GDM1 (cell line): ENCODE results near the gene CASP7.
"Not testable (repeated sequence)": the region's sequence is repeated elsewhere in the genome, so short reads cannot be mapped to it uniquely, and the experiment has no call there.

Experiments used
- DNase-seq: peaks from one replicate; lab custom pipeline; 2025; lab: John Stamatoyannopoulos, UW

CASP7 gene

DNA sequence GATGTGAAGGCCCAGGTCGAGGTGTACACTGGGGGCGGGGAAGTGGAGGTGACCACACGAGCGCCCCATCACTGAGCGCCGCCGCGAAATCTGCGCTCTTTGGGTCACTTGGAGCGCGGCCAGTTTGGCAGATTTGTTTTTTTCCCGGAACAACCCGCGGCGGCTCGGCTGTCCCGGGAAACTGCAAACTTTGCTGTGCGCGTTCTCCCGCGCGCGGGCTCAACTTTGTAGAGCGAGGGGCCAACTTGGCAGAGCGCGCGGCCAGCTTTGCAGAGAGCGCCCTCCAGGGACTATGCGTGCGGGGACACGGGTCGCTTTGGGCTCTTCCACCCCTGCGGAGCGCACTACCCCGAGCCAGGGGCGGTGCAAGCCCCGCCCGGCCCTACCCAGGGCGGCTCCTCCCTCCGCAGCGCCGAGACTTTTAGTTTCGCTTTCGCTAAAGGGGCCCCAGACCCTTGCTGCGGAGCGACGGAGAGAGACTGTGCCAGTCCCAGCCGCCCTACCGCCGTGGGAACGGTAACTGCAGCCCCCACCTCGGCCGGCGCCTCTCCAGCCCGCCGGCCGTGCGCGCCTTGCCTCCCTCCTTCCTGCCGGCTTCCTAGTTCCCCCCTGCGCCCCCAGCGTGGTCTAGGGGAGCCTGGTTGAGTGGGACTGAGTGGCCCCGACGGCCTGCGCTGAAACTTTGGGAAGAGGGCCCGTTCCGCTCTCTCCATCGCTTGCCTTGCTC, at the start of gene CASP7:
TSS of gene CASP7 (plus strand) at position 450 of the 727 bp plus-strand sequence. CDS start 17,582 bp downstream, outside the sequence.
- DNase-seq: peak; percentile 77

DNA sequence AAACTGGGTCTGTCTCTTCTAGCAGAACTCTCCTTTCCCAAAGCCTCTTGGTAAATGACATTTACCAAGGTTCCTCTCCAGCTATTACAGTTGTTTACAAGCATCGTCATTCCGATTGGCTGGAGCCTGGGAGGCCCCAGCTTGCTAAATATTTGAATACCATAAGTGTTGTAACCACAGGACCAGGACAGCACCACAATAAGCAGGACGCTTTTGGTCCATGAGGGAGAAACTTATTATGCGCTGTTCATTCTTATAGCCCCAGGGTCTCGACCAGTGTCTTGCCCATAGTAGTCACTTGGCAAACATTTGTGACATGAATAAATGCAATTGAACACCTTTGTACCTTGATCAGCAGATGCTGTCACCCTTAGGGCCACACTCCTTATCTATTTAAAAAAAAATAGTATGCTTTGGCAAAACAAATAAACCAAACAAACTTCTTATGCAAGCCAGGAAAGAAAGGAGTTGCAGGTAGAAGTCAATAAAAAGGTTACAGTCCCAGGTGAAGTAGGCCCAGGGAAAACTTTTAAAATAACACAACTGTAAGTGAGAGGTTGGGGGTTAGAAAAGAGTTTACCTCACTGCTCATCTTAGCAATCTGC, 48.7 kb upstream of the CASP7 start:
- no peak for DNase-seq

DNA sequence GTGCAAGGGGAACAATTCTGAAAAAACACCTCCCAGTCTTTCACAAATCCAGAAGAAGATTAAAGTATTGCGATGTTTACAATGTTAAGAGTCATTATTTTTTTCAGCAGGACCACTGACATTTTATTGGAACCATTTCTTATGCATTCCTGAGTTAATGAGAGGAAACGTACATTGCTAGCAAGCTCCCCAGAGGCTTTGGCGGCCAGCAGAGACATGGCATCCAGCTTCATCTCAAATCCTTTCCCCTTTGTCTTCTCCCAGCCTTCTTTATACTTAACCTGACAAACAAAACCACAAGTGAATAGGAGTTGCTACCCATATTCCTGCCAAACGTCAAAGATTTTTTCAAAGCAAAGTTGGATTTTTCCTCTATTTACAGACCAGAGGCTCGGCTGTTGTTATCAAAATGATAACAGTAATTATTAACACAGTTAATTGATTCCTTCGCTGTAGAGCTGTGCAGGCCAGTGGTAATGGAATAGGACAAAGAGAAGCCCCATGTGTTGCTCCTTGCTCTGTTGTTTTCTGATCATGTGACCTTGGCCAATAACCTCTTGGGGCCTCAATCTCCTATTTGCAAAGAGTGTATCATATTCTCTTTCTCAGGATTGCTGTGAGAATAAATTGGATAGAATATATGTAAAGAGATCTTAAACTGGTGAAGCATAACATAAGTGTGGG, 47.9 kb upstream of the CASP7 start:
- no peak for DNase-seq

DNA sequence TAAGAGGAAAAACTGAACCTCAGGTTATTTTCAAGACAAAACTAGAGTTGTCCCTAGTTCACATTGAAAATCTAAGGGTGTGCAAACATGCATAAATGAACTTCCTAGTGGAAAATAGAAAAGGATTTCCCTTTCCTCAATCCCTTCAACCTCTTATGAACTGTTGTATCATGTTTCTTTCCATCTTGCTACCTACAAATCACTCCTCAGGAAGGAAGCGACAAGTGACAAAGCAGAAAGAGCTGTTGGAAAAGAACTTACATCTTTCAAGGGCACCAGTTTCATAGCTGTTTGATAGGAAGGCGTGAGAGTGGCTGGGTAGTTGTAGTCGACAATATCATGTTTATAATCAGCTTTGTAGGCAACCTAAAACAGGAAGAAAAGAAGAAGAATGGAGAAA, 39.7 kb upstream of the CASP7 start:
- DNase-seq: no peak

DNA sequence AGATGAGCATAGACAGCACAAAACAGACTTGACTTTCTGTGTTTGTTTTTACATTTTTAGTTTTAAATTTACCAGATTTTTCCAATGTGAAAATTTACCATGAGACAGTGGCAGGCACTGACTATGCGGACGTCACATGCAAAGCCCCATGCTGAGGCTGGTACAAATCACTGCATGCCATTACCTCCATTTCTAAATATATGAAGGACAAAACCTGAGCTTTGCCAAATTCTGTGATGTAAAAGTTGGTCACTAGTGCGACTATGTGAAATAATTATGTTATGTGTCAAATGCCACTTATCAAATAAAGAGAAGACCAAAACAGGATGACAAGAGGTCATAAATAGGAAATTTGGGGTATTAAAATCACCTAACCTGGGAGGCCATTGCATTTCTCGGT, 38.0 kb upstream of the CASP7 start:
- DNase-seq: no peak

DNA sequence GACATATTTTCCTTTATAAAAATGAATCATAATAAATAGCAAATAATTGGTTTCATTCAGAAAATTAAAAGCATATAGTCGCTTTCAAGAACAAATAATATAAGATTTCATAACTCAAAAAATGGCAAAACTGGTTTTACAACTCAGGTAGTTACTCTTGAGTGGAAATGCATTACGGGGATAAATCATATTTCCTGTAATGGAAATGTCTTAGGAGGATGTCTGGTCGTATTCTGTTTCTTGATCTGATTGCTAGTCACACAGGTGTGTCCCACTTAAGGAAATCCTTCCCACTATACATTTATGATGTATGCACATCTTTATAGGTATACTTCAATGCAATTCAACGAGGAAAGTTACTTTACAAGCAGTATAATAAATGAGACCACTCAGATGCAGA, 36.5 kb upstream of the CASP7 start:
- DNase-seq: no peak

DNA sequence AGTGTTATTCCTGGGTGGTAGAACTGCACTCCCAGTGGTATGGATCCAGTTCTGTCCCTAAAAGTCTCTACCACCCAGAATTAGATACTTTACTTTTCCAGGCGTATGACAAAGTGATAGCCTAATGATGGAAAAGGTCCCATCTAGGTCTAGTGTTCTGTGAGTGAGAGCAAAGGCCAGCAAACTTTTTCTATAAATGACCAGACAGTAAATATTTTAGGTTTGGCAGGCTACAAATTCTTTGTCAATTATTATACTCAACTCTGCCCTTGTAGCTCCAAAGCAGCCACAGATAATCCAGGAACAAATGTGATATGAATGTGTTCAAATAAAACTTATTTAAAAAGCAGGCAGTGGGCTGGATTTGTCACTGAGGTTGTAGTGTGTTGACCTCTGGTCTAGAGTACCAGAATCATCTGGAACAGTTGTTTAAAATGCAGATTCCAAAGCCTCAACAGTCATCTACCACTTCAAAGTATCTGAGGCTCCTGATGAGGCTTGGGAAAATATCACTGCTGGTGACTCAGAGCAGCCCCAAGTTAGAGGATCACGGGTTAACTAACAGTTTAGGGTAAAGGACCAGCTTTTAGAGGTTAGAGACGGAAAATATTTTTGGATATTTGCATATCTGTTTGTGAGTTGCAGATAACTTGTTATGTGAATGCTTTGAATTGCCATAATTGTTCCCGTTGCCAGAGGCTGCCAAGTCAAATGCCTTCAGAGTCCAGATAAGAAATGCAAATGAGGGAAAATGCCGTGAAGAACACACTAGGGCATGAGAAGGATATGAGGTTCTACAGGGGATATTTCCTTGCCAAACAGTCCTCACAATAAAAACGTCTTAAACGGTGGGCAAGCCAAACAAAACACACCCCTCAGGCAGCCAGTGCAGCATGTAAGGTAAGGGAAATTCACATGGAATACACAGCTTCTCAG, 35.3 kb upstream of the CASP7 start:
- no peak for DNase-seq

DNA sequence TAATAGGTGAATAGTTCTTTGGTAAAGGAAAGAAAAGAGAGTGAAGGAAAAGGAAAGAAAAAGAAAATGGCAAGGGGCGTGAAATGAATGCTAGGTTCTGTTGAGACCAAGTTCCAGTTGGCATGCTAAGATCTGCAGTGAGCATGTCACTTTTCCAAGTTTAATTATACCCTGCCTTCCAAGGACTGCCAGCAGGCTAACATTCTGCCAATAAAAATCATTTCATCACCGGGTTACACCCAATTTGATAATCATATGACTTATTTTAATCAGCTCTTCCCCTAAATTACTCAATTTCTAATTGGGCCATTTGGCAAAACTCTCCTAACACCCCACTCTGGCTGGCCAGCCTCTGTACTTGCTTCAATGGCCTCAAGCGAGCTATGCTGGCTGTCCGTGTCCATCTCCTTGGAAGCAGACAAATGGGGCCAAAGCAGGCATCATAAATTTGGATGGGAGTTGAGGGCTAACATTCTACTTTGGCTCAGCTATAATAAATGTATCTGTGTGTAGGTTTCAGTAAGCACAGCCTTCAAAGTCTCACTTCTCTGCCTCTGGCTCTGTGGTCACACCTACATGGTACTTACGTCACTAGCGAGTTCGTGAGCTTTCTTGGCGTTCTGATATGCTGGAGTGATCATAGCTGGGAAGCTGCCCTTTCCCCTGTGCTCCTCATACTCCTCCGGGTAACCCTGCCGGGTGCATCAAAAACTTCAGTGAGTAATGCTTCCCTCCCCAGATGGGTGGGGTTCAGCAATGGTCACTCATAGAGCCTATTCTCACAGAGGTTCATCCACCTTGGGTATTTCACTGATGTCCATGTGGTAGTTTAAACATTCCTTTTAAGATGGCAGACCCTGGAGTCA, 33.1 kb upstream of the CASP7 start:
- no peak for DNase-seq

DNA sequence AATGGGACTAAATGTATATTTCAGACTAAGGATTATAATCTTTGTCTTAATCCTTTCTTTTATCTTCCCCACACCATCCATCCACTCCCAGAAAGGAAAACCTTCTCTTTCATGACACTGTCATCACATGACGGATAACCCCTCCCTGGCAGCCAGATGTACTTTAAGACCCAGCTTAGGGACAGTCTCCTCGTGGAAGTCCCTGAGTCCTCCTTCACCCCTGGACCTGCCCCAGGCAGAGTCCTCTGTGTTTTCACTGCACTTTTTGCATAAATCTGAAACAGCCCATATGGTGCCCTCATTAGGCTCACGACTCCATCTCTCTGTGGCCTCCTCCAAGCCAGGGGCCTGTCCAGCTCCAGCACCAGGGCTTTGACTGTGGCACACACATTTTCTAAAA, 31.9 kb upstream of the CASP7 start:
- DNase-seq: no peak

DNA sequence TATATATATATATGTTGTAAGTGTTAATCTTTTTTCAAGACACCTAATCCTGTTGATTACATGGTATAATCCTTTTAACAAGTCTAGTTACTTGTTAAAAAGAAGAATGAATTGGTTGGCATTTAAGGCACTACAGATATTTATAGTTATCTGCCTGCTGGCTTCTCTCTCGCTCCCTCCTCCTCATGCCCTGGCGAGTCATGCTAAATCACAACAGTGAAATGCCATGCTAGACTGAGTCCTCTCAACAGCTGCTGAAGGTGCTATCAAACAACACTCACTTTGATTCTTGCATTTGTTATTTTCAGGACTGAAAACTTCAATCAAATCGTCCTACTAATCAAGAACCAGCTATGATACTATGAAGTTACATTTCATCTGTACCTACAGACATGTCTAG, 31.2 kb upstream of the CASP7 start:
- DNase-seq: no peak

DNA sequence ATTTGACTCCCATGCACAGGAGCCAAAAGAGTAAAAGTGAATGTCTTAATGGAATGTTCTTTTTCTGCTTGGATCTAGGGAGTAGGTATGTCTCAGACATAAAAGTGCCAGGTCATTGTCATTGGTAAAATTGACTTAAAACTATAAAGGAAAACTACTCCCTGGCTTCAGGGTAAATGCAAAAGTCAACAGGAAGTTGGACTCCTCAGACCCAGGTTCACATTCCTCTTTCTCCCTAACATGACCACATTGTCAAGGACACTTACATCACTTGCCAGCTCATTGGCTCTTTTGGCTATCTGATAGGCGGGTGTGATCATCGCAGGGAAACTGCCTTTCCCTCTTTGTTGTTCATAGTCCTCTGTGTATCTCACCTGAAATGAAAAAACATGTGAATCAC, 29.5 kb upstream of the CASP7 start:
- no peak for DNase-seq

DNA sequence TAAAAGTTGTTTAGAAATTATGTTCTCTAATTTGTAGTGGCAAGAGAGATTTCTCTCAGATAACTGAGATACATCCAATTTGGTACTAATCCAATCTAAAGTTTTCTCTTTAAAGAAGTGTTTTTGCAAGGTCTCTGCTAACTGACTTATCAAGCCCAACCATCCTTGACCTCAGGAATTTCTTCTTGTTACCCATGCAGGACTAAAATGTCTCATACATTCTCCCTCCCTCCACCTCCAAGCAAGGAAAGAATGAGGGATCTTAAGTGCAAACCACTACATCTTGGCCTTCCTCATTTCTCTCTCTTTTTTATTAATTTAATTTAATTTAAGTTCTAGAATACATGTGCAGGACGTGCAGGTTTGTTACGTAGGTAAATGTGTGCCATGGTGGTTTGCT, 28.7 kb upstream of the CASP7 start:
- DNase-seq: no peak

DNA sequence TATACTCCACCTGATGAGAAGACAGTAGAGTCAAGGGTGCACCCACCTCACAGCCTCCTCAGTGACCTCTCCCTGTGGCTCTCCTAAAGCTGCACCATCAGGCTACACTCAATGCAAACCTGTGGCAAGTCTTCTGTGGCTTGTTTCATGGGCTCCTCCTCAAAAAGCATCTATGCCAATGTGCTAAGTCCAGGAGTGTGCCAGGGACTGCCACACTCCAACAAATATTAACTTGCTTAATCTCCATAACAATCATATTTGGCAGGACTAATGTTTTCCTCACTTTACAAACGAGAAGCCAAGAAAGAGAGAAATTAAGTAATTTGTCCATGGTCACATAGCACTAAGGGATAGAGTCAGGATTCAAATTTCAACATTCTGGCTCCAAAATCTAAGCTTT, 27.8 kb upstream of the CASP7 start:
- no peak for DNase-seq

DNA sequence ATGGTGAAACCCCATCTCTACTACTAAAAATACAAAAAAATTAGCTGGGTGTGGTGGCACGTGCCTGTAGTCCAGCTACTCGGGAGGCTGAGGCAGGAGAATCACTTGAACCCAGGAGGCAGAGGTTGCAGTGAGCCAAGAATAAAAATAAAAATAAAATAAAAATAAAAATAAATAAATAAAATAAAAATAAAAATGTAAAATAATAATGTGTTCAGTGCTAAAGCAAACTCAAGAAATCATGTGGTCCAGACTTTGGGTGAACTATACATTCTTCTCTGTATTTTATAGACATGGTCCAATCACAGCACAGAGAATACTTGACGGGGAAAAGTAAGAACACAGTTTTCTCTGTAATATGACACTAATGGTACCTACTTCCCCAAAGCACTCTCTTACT, 27.3 kb upstream of the CASP7 start:
- not testable (repeated sequence) for DNase-seq

DNA sequence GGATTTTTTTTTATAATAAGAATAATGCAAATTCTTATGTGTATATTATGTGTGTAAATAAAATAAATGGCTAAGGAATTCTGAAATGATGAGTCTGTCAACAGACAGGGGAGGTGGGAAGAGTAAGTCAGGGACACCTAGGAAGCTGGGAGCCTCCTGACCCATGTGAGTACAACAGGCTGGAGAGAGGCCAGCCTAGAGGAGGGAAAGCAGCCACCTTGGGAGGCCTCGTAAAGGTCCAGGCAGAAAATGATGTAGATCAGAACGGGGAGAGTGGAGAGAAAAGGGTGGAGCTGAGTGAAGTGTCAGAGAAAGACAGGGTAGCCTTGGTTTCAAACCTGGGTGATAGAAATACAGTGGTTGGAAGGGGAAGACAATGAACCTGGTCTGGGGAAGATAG, 22.8 kb upstream of the CASP7 start:
- DNase-seq: no peak

DNA sequence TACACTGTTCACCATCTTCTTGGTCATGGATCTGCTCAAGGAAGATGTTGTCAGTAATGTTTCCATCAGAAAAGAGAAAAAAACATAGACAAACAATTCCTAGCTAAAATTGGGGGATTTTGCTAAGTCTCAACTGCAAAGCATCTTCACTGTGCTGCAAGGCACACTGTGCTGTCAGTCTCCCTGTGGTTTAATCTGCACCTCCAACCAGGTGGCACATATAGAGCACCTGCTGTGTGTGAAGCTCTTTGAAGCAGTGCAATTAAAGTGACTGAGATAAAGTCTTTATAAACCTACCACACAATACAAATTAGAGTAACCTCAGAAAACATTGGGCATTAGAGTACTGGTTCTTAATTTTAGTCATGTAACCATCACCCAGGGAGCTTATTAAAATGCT, 22.2 kb upstream of the CASP7 start:
- no peak for DNase-seq

DNA sequence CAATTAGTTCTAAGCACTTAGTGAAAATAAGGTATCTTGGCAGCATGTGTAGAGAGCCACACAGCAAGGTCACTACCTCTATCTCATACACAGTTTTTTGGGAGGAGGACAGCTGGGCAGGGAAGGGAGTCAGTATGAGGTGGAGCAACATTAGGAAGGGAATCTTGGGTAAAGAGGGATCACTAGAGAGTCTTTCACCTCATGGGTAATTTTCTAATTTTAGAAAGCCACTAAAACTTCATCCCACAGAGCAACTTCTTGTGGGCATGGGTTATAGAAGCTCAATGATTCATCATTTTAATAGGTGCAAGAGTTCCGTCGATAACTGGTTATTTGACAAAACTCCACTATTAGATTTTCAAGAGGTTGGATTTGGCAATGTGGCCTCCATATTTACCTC, 18.4 kb upstream of the CASP7 start:
- no peak for DNase-seq

DNA sequence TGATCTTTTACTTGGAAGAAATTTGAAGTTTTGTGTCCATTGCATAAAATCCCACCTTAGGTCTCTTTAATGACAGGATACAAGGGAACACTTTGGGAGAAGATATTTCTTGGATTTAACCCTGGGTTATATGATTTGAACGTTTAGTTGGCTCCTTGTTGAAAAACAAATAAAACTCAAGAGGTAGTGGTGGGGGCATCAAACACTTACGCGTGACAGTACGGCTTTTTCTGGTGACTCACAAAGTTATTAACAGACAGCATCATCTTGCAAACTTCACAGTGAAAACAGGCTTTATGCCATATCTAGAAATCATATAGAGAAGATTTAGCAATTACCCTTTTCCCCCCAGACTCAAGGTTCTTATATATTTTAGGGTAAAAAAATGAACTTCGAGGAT, 16.6 kb upstream of the CASP7 start:
- DNase-seq: no peak

DNA sequence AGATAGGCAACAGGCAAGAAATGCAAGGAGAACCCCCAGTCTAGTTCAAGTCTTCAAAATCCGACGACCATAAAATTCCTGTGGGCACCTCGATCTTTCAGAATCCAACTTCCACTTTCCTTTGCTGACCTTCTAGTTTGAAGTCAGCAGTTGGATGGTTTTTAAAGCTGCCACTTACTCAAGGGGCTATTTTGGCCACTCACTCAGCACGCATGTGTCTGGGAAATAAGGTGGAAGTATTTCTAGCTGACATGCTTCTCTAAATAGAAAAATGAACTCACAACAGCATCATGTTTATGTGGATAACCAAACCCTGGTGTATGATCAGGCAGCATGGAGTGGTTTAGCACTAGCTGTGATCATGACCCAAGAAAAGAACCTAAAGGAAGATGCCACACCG, 15.8 kb upstream of the CASP7 start, which contains the start of gene NRAP:
TSS of gene NRAP (minus strand) at position 134 of the 400 bp plus-strand sequence. CDS start 159 bp downstream, outside the sequence.
- DNase-seq: no peak

DNA sequence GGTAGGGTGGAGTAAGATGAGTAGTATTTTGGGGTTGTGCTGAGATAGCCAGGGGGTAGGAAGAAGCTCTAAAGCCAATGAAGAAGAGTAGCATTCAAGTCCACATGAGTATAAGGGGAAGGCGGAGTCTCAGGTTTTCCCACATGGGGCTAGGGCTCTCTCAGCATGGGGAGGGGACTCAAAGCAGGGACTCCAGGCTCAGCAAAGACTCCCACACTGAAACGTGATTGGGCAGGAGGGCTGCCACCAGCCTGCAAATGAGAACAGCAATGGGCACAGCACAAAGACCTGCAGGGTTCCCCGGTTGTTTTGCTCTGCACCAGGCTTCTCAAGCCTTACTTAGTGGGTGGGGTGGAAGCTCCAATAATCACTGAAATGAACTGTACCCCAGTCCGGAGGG, 14.4 kb upstream of the CASP7 start:
- DNase-seq: no peak

DNA sequence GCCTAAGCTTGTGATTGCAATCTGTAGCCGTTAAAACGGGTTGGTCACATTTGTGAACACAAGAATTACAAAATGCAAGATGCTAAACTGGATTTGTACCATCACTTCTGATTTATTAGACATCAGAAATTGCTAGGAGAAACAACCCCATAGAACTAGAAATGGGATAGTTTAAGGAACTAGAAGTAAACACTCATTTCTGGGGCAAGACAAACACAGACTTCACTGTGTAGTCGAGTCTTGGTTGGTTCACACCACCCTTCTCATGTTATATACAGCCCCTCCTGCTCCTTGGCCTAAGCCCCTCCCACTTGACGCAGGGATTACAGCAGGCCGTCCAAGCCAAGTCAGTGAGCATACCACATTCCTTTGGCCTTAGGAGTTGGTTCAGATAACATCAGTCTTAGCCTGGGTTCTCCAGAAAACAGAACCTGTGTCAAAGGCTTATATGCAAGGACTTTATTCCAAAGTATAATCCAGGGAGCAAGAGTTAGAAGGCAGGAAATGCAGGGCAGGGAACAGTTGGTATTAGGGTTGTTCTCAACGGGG, 13.8 kb upstream of the CASP7 start:
- no peak for DNase-seq
